GM19438 (cell line): Measurements from ENCODE around the gene AMBP.

ENCODE experiments used
- ATAC-seq: cut with Tn5 transposase; IDR thresholded peaks from one replicate; pipeline ENCODE4 v1.9.1; 2021; ENCODE audit warnings: low read depth; ENCODE audit not compliant: unreplicated experiment

Gene AMBP

GRCh38 chr9:114077162-114077837 lies 800 bp downstream of the AMBP start:
- no peak for ATAC-seq

DNA sequence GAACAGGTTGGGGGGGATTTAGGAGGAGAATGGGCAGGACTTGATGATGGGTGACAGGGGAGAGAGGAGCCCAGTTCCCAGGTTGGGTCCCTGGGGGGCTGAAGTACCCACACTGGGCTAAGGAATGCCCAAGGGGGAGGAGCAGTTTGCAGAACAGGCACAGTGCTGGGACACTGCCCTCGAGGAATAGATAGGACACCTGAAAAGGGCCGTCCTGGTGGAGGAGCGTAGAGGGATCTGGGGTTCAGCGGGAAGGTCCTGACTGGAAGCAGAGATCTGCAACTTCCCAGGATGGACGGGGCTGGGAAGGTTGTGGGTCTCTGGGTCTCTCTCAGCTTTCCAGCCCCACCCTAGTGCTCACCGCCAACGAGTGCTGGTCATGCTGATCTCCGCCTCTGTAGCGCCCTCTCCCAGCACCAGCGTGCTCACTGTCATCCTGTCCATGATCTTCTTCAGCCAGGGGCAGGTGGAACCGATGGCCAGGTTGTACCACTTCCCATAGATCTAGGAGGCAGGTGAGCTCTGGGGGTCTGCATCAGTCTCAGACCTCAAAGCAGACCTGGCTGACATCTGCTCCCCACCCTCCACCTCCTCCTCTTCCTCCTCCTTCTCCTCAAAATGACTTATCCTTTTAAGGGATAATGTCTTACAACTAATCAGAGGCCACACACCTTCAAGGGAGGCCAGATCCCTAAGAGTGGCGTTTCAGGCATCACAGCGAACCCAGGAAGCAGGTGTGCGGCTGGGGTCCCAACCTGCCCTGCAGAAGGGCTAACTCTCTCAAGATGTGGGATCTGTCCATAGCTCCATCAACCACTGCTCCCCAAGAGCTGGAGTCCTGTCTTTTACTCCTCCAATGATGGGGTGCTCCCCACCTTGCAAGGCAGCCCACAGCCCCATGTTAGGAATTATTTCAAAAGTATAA lies 1.6 kb downstream of the AMBP start:
- no peak for ATAC-seq

DNA sequence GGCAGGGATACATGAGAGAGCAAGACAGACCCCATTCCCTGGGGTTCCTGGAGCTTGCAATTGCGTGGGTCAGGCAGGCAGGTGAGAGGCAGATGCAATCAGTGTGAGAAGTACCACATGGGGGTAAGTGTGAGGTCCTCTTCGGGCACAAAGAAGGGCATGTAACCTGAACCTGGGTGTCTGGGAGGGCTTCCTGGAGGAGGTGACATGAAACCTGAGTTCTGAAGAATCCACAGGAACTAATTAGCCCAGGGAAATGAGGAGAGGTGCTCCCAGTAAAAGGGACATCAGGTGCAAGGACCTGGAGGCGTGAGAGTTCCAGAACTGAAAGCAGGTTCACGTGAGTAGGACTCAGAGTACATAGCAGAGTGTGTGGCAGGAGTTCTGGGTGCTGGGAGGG lies 2.5 kb downstream of the AMBP start:
- no peak for ATAC-seq

GRCh38 chr9:114072184-114073140 lies 5.6 kb downstream of the AMBP start:
- ATAC-seq = no peak

GRCh38 chr9:114071197-114071795 lies 6.8 kb downstream of the AMBP start:
- ATAC-seq = no peak

DNA sequence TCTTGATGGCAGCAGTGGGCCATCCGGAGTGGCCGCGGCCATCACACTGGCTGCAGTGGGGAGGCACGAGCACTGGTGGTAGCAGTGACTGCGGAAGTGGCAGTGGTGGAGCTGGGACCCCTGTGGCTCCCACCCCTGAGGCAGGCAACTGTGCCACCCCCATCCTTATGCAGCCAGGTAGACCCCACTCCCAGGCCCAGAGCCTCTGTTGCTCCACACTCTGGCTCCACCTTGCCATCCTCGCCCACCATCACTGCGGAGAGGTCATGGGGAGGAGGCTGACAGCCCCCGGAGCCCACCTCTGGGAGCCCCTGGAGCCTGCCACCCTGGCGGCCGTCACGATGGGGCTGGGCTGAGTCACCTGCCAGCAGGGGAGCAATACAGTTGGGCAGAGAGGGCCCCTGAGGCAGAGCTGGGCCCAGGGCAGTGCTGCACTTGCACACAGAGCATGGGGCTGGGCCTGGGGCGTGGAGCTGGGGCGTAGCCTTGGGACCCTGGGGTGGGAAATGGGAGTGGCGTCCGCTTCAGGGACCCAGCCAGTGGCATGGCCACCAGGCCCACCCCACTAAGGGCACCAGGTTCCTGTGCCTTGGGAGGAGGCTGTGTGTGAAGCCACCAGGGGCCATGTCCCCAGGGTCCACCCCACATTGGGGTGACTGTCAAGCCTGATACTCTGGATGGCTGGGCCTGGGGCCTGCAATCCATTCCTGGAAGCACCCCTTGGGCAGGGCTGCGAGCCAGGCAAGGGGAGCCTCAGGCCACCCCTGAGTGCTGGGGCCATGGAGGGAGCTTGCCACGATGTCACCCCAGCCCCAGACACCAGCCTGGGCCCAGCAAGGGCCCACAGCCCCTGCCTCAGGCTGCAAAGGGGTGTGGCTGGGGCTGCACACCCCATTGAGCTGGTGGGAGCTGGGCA lies 7.7 kb downstream of the AMBP start:
- no peak for ATAC-seq

- no peak for ATAC-seq
These were observed 8.5 kb downstream of the AMBP start for GRCh38 chr9:114069476-114070187.

GRCh38 chr9:114065304-114065703 lies 12.8 kb downstream of the AMBP start:
- no peak for ATAC-seq

DNA sequence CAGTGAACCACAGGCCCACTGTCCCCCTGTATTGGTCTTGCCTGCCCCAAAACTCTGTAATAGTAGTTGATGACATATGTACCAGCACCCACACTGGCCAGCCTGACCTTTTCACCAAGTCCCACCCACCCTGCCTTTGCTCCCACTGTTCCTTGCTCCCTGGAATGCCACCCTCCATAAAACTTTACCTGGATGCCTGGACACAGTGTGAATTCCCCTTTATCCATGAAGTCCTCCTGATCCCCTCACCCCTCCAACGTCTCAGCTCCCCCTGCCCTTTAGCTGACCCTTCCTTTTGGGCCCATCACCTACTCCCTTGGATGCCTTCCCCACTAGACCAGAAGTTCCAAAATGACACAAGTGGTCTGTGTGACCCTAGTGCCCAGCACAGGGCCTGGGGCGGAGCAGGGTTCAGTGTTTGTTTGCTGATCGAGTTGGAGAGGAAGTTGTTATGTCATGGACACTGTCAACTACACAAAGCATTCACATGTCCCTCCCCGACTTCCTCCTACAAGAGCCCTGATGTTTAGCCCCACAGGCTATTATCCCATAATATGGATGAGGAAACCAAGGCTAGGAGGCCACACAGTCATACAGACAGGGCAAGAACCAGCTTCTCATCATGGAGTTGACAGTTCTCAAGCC lies 16.1 kb downstream of the AMBP start:
- no peak for ATAC-seq

GRCh38 chr9:114061292-114061691 lies 16.8 kb downstream of the AMBP start:
- no peak for ATAC-seq

GRCh38 chr9:114060711-114061110 lies 17.4 kb downstream of the AMBP start:
- ATAC-seq = no peak

DNA sequence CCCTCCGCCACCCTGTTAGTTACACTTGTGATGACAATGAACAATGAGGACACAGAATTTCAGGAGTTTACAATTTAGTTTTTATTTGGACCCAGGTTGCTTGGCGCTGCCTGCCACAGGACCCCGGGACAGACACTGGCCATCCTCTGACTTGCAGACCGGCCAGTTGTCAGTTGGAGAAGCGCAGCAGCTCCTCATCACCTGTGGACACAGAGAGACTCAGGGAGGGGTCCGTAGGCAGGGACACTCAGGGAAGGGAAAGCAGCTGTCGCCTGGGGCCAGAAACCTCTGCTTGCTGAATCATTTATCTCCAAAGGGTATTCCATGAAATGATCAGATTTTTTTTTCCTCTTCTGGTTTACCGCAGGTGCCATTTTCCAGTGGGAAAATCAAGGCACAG lies 18.0 kb downstream of the AMBP start:
- no peak for ATAC-seq

GRCh38 chr9:114059047-114059803 lies 18.9 kb downstream of the AMBP start:
- no peak for ATAC-seq

DNA sequence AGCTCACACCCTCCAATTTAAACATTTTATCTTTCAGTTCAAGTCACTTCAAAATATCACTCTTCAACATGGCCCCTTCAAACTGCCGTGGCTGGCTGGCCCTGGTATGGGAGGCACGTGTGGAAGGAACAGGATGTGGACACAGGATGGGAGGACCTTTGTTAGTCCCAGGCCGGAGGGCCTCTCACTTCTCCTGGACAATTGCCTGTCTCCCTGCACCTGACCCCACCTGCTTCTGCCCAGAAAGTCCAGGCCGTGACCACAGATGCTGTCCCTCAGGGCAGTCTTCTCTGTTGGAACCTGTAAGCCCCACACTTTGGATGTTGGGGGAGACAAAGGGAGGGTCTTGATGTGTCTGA lies 19.4 kb downstream of the AMBP start:
- ATAC-seq = no peak

DNA sequence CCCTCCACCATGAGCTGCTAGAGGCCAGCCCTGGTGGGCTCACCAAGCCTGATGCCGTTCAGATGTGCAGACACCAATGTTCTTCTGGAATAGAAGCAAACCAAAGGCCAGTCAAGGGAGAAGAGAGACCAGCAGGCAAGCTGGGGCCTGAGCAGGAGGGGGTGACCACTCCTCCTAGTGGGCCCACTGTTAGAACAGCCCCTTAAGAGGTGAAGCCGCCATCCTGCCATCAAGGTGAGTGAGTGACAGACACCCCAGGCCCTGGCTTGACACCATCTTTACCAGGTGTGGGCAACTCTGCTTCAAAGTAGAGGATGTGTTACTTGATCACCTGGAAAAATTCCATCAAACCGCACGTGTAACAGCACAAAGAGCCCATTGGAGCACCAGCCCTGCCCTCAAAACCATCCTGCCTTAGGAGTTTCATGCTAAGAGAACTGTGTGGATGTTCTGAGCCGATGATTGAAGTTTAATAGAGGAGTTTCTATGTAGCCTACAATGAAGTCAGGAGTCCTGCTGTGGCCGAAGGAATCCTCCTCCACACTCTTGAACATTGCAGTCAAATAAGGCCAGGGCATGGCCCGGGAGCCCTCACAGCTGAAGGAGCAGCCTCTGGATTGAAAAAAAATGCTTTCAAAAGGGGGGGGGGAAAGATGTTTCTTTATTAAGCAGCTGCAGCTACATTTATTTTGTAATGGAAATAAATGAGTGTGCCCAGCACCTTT lies 20.8 kb downstream of the AMBP start:
- ATAC-seq = no peak

DNA sequence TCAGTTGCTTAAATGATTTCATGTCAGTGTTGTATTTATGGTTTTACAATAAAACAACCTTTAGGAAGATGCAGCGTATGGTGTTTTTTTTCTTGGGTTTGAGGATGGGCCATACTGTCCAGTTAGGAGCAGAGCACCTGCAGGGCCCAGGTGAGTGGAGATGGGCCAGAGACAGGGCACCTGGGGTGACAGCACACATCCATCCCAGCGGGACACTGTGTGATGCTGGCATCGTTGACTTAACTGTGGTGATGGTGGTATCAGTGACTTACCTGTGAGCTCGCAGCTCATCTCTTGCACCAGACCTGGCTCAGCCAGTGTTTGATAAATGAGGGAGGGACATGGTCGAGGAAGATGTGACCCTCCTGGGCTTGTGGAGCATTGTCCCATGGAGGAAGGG lies 21.6 kb downstream of the AMBP start:
- ATAC-seq = no peak

DNA sequence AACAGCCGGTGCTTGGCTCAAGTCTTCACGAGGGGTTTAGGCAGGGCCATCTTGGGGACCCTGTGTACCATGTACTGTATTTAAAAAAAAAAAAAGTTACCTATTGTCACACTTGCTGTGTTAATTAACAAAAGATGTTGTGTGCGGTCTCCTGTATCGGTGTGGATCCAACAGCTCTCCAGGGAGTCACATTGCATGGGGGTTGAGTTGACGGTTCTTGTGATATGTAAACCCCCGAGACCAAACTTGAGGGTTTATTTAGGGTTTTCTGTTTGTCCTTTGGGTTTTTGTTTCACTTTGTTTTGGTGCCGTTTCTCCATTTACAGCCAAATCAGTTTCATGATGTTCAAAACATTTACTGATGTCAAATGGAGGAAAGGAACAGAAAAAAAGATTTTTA lies 22.2 kb downstream of the AMBP start:
- no peak for ATAC-seq
